Hepatocyte (in vitro differentiated cells): ENCODE data around the gene RRH.

ENCODE experiments used
- EZH2 ChIP-seq: fragments of 200-600 bp; sonication (generic); IDR thresholded peaks from 2 replicates; pipeline ENCODE4 v1.6.1; 2016; ENCODE audit warnings: antibody characterized with exemption, mild to moderate bottlenecking, borderline replicate concordance
- EZH2phosphoT487 ChIP-seq: fragments of 200-600 bp; sonication (generic); IDR thresholded peaks from one replicate; pipeline ENCODE4 v1.6.1; 2018; ENCODE audit warnings: antibody characterized with exemption, mild to moderate bottlenecking, low read depth, moderate library complexity; ENCODE audit not compliant: unreplicated experiment, severe bottlenecking
- TF ChIP-seq, protein P1 (sequence below): fragments of 200-600 bp; sonication (generic); IDR thresholded peaks from 2 replicates; pipeline ENCODE4 v1.5.1; 2016; ENCODE audit warnings: antibody characterized with exemption, mild to moderate bottlenecking; ENCODE audit not compliant: poor library complexity

DNA sequence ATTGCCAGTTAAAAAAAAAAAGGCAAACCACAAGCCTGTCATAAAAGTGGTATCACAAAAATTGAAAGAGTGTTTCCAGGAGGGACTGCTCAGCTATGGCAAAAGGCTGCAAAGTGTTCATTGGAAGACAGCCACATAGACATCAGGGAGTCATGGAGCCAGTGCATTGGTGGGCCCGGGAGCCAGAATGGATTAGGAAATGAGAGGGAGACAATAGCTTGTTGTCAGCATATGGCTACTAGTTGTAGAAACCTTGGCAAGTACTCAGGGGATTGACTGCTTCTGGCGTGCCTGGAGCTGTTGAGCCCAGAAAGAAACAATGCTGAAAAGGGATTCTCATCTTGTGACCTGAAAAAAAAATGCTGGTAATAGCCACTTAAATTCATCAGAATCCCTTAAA lies 7.2 kb upstream of the RRH start:
- TF ChIP-seq, protein P1, sequence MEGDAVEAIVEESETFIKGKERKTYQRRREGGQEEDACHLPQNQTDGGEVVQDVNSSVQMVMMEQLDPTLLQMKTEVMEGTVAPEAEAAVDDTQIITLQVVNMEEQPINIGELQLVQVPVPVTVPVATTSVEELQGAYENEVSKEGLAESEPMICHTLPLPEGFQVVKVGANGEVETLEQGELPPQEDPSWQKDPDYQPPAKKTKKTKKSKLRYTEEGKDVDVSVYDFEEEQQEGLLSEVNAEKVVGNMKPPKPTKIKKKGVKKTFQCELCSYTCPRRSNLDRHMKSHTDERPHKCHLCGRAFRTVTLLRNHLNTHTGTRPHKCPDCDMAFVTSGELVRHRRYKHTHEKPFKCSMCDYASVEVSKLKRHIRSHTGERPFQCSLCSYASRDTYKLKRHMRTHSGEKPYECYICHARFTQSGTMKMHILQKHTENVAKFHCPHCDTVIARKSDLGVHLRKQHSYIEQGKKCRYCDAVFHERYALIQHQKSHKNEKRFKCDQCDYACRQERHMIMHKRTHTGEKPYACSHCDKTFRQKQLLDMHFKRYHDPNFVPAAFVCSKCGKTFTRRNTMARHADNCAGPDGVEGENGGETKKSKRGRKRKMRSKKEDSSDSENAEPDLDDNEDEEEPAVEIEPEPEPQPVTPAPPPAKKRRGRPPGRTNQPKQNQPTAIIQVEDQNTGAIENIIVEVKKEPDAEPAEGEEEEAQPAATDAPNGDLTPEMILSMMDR: no peak
- TF ChIP-seq EZH2 (no peak), EZH2phosphoT487 (no peak)
